ENCODE results near the gene ZIC1. TPM values are rescaled to one million over a fixed set of nuclear protein-coding genes. Genes with fewer than 3 reads are reported as not detected.

Gene ZIC1
- total RNA-seq, 4 donors from 2014 or later: not detected

GRCh38 chr3:147389717-147390116 is 19.4 kb upstream of the ZIC1 start:
- peaks cover 0 to 19% (median 8%) of the 10 kb centered on the region in 3 donors for H3K9me3 ChIP-seq
- no peak for DNase-seq
- intact Hi-C loops (cut with DNase I): no loop called here
- no peak overlapping the region for H3K27ac ChIP-seq
- no peaks in the 10 kb centered on the region for H3K36me3 ChIP-seq
- peaks cover 11 to 100% (median 60%) of the 10 kb centered on the region in 4 donors for H3K27me3 ChIP-seq
- no peak for TF ChIP-seq CTCF (IDR thresholded peaks at IDR 0.05)
- TF ChIP-seq POLR2A (IDR thresholded peaks at IDR 0.05): no peak
- no peak overlapping the region for H3K4me3 ChIP-seq
- peaks cover 14 to 40% (median 18%) of the 10 kb centered on the region in 3 donors for H3K4me1 ChIP-seq
- 8 to 10% methylated on average over 12 of the region's 12 CpGs for WGBS, 2 donors

GRCh38 chr3:147390589-147391569 is 18.3 kb upstream of the ZIC1 start:
- no peak for DNase-seq
- intact Hi-C loops (cut with DNase I): no loop called here
- WGBS, 2 donors: 7 to 15% methylated on average over 28 to 41 of the region's 77 CpGs
- no peak for TF ChIP-seq POLR2A (IDR thresholded peaks at IDR 0.05)
- no peak for TF ChIP-seq CTCF (IDR thresholded peaks at IDR 0.05)
- Histone ChIP-seq H3K9me3 (peaks cover 0 to 19% (median 8%) of the 10 kb centered on the region in 3 donors), H3K27me3 (peaks cover 11 to 100% (median 61%) of the 10 kb centered on the region in 4 donors), H3K4me3 (no peak overlapping the region), H3K4me1 (peaks cover 14 to 41% (median 18%) of the 10 kb centered on the region in 3 donors), H3K36me3 (no peaks in the 10 kb centered on the region), H3K27ac (no peak overlapping the region)

GRCh38 chr3:147391781-147392624 is 17.2 kb upstream of the ZIC1 start:
- 6 to 19% methylated on average over 22 to 27 of the region's 51 CpGs for whole genome bisulfite sequencing, 2 donors
- Histone ChIP-seq H3K27ac (no peak overlapping the region), H3K27me3 (peaks cover 19 to 100% (median 70%) of the 10 kb centered on the region in 4 donors), H3K4me1 (peaks cover 14 to 52% (median 18%) of the 10 kb centered on the region in 3 donors), H3K36me3 (no peaks in the 10 kb centered on the region), H3K9me3 (peaks cover 0 to 19% (median 8%) of the 10 kb centered on the region in 3 donors), H3K4me3 (peak overlapping the region; percentile 1 to 57 (median 17))
- no peak for TF ChIP-seq POLR2A (IDR thresholded peaks at IDR 0.05)
- no peak for TF ChIP-seq CTCF (IDR thresholded peaks at IDR 0.05)
- intact Hi-C loops (cut with DNase I): no loop called here
- no peak for DNase-seq

- peaks cover 17 to 58% (median 18%) of the 10 kb centered on the region in 3 donors for H3K4me1 ChIP-seq
- DNase-seq: no peak
- H3K4me3 ChIP-seq: peak overlapping the region in 3 of 4 donors; percentile 7 to 57 (median 27)
These were observed 16.6 kb upstream of the ZIC1 start for GRCh38 chr3:147392625-147392946.

More at GRCh38 chr3:147392625-147392946, 16.6 kb upstream of the ZIC1 start:
- Histone ChIP-seq H3K9me3 (peaks cover 0 to 19% (median 8%) of the 10 kb centered on the region in 3 donors), H3K27me3 (peaks cover 19 to 100% (median 74%) of the 10 kb centered on the region in 4 donors), H3K27ac (no peak overlapping the region), H3K36me3 (no peaks in the 10 kb centered on the region)
- TF ChIP-seq CTCF (IDR thresholded peaks at IDR 0.05) (no peak), POLR2A (IDR thresholded peaks at IDR 0.05) (no peak)
- WGBS, 2 donors: 6 to 7% methylated on average over 13 to 14 of the region's 15 CpGs
- intact Hi-C loops (cut with DNase I): no loop called here
